HTERT RPE-1 (cell line): ENCODE measurements around the gene UNC13C.
"Not testable (repeated sequence)": the region's sequence is repeated elsewhere in the genome, so short reads cannot be mapped to it uniquely, and the experiment has no call there.

Source experiments
- in situ Hi-C: fragments of 300-500 bp; cut with MboI; formaldehyde crosslinking; loops from 4 replicates; pipeline ENCODE4 v1.14.3; 2020; ENCODE audit warnings: low sequenced_read_pairs

UNC13C gene

DNA sequence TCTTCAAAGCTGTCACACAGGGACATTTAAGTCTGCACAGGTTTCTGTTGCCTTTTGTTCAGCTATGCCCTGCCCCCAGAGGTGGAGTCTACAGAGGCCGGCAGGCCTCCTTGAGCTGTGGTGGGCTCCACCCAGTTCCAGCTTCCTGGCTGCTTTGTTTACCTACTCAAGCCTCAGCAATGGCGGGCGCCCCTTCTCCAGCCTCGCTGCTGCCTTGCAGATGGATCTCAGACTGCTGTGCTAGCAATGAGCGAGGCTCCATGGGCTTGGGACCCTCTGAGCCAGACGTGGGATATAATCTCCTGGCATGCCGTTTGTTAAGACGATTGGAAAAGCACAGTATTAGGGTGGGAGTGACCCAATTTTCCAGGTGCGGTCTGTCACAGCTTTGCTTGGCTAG lies 472.0 kb downstream of the UNC13C start:
- in situ Hi-C loops: not testable (repeated sequence)

DNA sequence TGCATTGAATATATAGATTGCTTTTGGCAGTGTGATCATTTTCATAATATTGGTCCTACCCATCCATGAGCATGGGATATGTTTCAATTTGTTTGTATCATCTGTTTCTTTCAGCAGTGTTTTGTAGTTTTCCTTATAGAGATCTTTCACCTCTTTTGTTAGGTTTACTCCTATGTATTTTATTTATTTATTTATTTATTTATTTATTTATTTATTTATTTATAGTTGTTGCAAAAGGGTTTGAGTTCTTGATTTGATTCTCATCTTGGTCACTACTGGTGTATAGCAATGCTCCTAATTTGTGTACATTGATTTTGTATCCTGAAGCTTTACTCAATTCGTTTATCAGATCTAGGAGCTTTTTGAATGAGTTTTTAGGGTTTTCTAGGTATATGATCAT lies 478.2 kb downstream of the UNC13C start:
- in situ Hi-C loops: no loop called here

DNA sequence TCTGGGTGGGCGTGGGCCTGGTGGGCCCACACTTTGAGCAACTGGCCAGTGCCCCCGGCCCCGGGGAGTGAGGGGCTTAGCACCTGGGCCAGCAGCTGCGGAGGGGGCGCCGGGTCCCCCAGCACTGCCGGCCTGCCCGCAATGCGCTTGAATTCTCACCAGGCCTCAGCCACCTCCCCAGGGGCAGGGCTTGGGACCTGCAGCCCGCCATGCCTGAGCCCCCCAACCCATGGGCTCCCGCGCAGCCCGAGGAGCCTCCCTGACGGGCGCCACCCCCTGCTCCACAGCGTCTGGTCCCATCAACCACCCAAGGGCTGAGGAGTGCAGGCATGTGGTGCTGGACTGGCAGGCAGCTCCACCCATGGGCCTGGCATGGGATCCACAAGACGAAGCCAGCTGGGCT lies 484.3 kb downstream of the UNC13C start:
- in situ Hi-C loops: no loop called here

DNA sequence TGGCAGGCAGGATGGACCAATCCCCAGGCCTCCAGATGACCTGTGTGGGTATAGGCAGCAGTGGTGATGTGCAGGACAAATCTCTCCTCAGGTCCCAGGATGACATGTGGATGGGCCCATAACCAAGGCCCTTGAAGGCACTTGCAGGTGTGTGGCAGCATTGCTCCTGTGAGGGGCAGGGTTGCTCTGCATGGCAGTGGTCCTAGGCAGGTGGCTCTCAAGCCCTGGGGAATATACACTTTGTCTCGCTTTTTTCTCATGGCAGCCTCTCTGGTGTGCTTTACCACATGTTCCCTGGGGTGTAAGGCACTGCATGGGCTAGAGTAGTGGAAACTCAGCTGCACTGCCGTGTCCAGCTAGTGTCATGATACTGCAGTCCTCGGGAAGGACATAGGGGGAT lies 503.6 kb downstream of the UNC13C start:
- in situ Hi-C loops: no loop called here

DNA sequence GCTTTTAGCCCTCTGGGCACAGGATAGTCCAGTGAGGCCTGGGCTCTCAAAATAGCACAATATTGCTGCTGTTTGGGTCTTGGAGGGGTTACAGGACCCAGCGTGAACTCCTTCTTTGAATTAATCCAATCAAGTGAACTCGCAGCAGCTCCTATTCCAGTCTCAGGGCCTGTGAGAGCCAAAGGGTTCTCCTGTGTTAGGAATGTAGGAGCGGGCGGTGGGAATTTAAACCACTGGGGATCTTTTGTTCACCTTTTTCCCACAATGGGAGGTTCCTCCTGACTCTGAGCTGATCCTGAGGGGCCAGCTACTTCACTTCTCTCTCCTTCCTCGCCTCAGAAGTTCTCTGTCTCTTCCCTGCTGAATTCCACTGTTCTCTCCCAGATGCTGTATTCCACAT lies 504.0 kb downstream of the UNC13C start:
- in situ Hi-C loops: no loop called here

DNA sequence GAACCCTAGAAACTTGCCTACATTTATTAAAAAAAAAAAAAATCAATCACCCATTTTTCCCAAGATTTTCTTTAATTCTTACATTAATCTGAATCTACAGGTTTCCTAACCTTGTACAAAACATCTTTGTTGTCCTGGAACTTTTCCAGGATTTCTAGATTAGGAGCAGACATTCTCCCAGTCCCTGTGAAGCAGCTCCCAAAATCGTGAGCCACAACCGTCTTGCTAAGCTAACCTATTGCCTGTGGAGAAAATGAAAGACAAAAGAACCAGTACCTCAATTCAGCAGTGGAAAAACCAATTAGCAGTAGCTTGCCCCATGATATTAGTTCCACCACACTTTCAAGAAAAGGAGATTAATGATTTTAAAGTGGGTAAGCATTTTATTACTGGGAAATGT lies 522.1 kb downstream of the UNC13C start:
- in situ Hi-C loops: no loop called here

DNA sequence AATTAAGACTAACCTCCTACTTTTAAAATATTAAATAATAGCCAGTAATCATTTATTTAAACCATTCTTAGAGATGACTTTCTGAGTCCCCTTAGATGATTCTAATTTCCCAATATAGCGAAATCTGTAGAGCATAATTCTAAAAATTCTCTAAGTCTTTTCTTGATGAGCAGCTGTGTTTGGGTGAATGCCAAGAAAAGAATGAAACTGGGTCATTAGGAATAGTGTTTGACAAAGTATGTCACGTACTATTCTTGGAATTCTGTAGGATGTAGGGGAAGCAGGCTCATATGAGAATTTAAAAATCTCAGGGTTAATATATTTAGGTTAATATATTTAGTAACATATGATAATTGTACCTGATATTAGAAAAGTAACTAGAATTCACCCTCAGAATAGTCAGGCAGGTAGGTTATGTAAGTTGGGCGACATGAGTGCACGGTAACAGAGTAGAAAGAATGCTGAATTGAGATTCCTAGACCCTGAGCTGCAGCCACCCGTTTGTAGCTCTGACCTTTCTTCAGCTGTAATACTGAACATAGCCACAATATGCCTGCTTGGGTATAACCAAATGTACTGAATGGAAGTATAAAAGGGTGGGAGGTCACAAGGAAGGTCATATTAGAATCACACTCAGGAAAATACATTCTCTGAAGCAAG lies 524.3 kb downstream of the UNC13C start:
- in situ Hi-C loops: no loop called here

DNA sequence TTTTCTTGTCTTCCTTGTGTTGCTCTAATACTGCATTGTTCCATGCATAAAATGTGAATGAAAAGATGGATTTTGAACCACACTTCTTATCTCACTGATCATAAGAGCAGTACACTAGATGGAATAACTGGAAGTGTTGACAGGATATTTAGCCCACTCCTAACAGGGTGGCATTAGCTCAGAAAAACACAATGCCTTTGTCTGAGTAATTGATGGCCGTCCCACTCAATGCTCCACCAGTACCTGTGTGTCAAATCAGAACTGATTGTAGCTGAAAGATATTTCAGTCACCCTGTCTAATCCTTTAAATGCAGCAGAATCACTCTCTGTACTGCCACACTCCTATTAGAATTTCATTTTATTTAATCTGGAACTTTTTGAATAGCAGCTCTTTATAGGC lies 526.5 kb downstream of the UNC13C start:
- in situ Hi-C loops: no loop called here

DNA sequence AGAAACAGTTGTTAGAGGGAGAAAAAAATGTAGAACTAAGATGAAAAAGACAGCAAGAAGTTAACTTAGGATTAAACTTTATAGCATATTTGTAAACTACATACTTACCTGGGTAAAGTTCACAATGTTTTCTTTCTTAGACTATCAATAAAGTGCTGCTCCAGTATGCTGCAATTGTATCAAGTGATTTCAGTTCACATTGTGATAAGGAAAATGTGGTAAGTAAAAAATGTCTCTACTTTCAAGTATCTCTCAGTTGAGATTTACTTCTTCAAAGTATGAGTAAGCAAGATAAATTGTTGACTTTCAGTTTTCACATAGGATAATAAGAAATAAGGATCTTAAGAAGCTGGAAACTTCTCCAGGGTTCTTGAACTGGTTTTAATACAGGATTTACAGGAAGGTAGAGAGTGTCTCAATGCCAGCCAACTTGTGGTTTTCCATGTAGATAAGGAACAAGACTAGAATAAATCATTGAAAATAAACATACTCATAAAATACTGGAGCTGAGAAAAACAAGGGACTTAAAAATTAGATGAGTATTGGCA lies 528.8 kb downstream of the UNC13C start:
- in situ Hi-C loops: no loop called here

DNA sequence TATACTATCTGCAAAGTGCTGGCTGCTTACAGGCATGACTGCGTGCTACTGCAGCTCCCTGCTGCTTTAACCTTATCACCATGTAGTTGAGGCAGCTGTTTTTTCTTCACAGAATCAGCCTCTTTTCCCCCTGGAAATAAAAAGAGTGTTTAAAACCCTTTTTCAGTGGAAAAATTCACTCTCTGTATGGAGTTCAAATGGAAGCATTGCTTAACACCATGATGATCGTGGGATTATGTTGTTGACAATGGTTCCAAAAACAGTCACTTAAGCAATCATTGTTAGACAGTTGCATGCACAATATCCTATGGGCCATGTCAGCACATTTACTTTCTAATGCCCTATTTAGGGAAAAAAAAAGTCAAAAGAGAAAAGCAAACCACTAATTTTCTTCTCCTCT lies 536.4 kb downstream of the UNC13C start:
- in situ Hi-C loops: no loop called here

DNA sequence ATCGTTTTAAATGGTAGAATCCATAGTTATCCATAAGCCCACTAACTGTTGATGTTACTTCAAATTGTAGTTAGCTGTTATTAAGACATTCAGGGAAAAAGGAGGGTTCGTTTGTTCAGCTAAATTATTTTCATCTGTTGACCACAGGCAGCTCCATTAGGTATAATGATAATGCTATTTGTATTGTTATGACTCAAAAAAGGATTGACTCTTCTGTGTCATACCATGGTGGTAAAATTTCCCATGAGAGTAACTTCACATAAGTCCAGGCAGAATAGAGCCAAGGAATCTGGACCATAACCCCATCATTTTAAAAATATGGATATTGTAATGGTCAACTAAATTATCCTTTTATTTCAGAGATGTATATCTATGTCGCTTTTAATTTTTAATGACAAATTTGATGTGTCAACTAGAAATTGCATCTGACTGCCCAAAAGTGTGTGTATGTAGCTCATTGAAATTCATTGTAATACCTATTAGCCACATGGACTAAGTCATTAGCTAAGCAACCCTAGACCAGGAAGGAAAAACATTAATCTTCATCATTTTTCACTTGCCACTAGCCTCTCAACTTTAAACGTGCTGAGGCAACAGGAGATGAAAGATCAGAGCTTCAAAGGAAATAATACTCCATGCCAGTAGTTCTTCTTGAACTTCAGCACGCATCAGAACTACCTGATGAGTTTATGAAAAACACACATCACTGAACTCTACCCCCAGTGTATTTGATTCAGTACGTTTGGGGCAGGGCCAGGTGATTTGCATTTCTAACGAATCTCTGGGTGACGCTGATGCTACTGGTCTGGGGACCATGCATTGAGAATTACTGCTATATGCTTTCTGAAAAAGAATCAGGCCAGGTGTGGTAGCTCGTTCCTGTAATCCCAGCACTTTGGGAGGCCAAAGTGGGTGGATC lies 537.7 kb downstream of the UNC13C start:
- in situ Hi-C loops: no loop called here

DNA sequence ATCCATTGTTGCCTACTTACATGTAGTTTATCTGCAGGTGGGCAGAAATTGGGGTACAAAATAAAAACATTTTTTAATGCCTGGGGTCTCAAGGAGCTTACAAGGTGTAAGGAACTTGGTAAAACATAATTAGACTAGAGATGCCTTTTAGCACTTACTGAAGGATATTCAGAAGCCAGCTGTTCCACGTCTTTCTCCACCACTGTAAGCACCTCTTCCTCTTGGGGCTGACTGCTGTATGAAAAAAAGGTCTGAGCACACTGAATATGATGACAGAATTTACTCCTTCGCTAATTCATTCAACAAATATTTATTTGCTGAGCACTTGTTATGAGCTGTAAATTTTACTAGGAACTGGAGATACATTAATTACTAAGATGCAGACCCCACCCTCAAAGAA lies 539.1 kb downstream of the UNC13C start:
- in situ Hi-C loops: no loop called here

DNA sequence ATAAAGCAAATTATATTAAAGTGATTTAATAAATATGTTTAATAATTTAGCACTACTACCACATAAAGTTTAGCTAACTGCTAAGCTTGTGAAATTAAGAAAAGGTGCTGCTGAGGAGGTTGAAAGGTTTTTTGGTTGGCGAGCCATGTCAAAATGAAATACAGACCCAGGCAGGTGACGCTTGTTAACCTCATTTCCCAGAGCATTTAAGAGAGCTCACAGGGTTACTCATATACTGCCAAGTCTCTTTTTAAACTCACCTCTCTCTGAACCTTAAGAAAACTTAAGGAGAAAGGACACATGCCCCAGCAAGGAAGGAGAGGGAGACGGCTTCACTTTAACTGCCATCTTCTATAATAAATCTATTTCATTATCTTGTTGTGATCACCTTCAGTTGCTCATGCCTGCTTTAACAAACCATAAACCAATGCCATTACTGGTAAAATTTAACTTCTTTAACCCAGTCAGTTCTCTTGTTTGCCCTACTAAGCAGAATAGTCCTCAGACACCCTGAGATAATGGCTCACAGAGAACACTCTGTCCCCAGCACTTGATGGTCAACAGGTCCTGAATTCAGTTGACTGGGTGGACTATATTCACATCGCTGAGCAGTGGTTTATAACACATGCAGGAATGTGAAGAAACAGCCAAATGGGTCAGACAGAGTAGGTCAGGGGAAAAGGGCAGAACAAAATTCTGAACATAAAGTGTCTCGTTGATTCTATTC lies 540.1 kb downstream of the UNC13C start:
- in situ Hi-C loops: no loop called here

DNA sequence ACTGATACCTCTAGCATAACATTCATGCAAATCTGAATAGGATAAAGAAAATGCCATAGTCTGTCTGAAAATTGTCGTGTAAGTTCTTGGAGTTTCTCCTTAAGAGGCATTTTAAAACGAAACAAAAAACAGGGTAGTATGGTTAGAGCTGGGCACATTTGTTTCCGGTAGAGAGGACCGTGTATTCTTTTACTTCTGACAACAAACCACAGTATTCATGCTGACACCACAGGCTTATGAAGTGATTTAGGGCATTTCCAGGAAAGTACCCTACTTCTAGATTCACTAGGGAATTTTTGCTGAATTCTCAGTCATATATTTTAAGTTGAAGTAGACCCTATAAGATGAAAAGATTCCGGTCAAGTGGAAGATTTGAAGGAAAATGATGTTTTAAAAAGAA lies 541.3 kb downstream of the UNC13C start:
- in situ Hi-C loops: no loop called here

DNA sequence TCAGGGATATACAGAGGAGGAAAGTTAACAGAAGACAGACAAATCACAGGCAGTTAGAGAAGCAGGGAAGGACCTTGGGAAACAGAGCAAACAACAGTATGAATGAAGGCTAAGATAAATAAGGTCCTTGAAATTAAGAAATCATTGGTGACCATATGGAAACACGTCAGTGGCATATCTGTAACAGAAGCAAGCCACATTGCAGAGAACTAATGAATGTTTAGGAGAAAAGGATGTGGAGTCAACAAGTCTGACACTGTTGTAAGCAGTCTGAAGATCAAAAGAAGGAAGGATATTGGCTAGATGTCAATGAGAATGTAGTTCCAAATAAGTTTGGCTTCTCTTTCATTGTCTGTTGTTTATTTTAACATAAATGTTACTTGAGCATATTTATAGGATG lies 542.4 kb downstream of the UNC13C start:
- in situ Hi-C loops: no loop called here

DNA sequence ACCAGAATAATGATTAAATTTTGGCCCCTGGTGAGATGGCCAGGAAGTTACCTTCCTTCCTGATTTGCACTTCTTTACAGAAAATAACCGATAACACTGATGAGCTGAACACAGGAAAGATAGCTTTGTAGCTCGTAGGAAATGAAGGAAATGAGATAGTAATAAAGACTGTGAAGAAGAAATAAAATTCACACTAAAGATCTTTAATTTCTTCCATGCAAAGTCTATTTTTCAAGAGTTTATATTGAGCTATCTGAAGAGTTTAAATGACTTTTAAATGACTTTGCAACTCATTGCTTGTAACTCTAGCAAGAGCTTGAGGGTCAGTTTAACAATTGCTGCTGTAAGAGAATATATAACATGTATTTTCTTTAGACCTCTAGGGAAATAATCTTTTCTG lies 543.0 kb downstream of the UNC13C start:
- in situ Hi-C loops: no loop called here

DNA sequence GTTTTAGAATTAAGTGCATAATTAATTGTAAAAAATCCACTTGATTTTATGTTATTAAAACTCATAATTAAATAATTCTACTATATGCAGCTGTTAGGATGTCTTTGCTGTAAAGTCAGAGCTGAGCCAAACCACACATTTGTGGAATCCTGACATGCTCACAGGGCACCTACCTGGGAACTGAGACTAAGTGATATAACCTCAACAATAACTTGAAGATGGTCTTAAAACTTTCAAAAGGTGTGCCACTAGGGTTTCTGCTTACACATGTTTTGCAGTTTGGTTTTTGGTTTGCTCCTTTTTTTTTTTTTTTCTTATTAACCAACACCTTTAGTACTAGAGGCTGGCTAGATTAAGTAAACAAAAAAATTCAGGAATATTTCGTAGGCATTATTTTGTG lies 549.8 kb downstream of the UNC13C start:
- in situ Hi-C loops: no loop called here

DNA sequence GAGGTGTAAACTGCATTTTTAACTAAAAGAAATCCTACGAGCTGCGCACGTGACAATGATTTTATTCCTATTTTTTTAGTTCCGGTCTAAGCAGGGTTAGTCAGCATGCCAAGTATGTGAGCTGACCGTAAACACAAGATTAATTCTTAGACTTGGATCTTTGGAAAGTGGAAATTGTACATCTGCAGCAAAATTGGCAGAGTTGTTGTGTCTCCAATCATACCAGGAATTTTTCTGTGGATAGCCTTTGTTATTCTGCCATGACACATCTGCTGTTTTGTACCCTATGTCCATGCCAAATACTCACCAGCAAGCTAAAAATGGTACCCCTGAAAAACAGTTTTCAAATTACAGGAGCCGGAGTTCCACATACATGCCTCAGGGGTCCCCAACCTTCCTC lies 562.5 kb downstream of the UNC13C start:
- in situ Hi-C loops: no loop called here

DNA sequence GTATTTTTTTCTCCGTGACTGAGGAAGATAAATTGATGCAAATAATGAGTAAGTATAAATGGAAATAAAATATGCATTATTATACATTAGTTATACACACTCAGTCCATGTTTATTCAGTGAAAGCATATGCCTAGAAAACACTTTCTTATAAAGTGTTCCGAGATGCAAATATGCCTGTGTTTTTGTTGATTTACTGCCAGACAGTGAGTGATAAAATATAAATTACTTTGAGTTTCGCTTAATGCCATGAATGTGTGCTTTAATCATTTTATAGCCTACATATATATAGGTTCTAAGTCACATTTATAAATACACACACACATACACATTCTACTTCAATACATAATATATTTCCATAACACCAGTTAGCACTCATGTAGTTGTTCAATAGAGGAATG lies 569.2 kb downstream of the UNC13C start:
- in situ Hi-C loops: no loop called here

DNA sequence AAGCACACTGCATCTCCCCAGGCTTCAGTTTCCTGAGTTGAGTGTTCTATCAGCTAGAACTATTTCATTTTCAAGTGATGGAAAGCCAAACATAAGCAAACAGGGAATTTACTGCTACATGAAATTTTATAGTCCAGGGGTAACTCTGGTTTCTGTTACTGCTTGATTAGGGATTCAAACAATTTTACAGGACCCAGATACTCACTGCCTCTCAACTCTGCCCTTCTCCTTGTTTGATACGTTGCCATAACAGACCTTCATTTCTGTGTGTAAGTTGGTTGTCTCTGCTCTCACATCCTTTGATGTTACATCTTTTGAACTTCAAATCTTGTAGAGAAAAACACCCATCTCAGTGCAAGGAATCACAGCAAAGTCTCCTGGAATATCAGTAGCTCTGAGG lies 572.7 kb downstream of the UNC13C start:
- in situ Hi-C loops: no loop called here

DNA sequence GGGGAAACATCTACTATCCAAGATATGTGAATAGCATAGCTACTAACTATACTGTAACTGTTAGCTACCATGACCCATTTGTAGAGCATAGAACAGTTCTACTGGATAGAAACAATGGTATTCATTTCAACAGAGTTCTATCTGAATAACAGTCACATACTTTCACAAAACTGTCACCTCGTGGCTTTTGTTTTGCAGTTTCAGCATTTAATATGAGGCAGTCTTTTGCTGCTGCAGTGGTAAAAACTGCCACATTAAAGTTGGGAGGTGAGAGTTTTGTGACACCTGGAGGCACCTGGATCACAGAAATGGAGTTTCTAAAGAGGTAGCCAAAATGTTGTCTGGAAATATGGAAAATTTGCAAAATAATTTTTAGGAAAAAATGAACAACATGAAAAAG lies 578.0 kb downstream of the UNC13C start:
- in situ Hi-C loops: no loop called here
